ENCODE measurements around the gene ENPP3.

DNA sequence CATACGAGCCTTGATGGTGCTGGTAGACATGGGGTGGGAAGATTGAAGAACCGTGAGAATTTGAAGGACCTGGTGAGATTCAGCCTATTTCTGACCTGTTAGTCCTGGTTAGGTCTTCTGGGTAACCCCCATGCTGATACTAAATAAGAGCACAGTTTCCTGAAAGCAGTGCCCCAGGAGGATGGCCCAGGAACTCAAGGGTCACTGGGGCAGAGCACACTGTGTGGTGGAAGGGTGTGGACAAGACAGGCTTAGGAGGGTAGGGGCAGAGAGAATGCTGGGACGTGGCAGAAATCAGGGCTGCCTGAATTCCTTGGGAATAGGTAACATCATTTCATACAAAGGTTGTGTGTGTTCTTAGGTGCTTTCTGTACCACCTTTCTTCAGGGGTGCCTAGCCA, 138.8 kb downstream of the ENPP3 start:
- TF ChIP-seq, protein P1, sequence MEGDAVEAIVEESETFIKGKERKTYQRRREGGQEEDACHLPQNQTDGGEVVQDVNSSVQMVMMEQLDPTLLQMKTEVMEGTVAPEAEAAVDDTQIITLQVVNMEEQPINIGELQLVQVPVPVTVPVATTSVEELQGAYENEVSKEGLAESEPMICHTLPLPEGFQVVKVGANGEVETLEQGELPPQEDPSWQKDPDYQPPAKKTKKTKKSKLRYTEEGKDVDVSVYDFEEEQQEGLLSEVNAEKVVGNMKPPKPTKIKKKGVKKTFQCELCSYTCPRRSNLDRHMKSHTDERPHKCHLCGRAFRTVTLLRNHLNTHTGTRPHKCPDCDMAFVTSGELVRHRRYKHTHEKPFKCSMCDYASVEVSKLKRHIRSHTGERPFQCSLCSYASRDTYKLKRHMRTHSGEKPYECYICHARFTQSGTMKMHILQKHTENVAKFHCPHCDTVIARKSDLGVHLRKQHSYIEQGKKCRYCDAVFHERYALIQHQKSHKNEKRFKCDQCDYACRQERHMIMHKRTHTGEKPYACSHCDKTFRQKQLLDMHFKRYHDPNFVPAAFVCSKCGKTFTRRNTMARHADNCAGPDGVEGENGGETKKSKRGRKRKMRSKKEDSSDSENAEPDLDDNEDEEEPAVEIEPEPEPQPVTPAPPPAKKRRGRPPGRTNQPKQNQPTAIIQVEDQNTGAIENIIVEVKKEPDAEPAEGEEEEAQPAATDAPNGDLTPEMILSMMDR (conservative IDR thresholded peaks at IDR 0.05; ENCODE audit: low read depth, low read length): no peak
- no peak for TF ChIP-seq EZH2 (IDR thresholded peaks at IDR 0.05; ENCODE audit: borderline replicate concordance, low read depth, low read length, poor library complexity, severe bottlenecking)

Data from A673 (cell line).